Measurements from ENCODE around the gene OOSP3. TPM values are rescaled to one million over a fixed set of nuclear protein-coding genes. Genes with fewer than 3 reads are reported as not detected.
A peak's percentile ranks its signal among the peaks of the same experiment; 100 is the strongest.

Gene OOSP3
- polyA plus RNA-seq, 1 of the 3 experiments (the other 2 are of a cell fraction): not detected

DNA sequence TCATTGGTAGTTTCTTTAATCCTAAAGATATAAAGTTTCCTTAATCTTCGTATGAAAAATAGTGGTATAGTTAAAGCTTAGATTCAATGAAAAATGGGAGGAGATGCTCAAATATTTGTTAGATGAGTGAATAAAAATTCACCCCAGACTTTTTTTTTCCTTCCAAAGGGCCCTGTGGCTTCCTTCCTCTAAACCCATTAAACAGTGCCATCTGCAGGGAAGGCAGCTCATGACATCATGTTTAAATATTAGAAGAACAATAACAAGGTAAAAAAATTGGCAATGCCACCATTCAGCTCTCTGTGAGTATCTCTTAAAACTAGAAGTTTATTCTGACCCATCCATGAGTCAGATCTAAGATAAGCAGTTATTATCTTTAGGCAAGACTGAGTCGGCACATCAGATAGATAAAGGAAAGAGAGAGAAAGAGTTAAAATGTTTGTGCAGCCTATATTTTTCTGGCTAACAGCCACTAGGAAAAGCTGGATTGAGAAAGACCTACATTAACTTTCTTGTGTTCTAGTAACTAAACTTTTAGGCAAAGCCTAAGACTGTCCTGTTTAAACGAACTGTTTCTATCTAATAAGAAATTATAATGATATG is 40.5 kb downstream of the OOSP3 start:
- no peak overlapping the region; a peak in 1 of 4 replicates for H3K4me3 ChIP-seq (ENCODE audit: low read depth in 2 of 2, low read length in 1 of 2)
- no peaks in the 10 kb centered on the region for H3K36me3 ChIP-seq (replicated peaks in 1 of 2; ENCODE audit: control insufficient read depth in 1 of 2, insufficient read depth in 2 of 2, low read length in 1 of 2)
- no peak overlapping the region for H3K27ac ChIP-seq (ENCODE audit: low read depth in 2 of 2, low read length in 1 of 2)
- no peaks in the 10 kb centered on the region for H3K4me1 ChIP-seq (ENCODE audit: control insufficient read depth in 1 of 2, insufficient read depth in 2 of 2, low read depth in 1 of 2, low read length in 1 of 2)
- H3K4me2 ChIP-seq: no peak overlapping the region
- POLR2A ChIA-PET: no interaction called here
- DNase-seq: peak; percentile 29
- no peaks in the 10 kb centered on the region for H3K9me3 ChIP-seq
- no peaks in the 10 kb centered on the region for H4K20me1 ChIP-seq (ENCODE audit: insufficient read depth)
- peaks cover 4% of the 10 kb centered on the region for H3F3A ChIP-seq (replicated peaks; ENCODE audit: insufficient read depth)
- 9% methylated on average over 3 of the region's 3 CpGs for WGBS (ENCODE audit: low lambda C conversion rate)
- H3K79me2 ChIP-seq (ENCODE audit: insufficient read depth): no peaks in the 10 kb centered on the region
- no peaks in the 10 kb centered on the region for H3K27me3 ChIP-seq (ENCODE audit: insufficient read depth)
- no peaks in the 10 kb centered on the region for H3K9me2 ChIP-seq
- 0 out of 2 replicates have a peak overlapping the region, but pooled peaks have one; percentile 5 for H2AFZ ChIP-seq (ENCODE audit: low read depth)
- TF ChIP-seq, protein P1, sequence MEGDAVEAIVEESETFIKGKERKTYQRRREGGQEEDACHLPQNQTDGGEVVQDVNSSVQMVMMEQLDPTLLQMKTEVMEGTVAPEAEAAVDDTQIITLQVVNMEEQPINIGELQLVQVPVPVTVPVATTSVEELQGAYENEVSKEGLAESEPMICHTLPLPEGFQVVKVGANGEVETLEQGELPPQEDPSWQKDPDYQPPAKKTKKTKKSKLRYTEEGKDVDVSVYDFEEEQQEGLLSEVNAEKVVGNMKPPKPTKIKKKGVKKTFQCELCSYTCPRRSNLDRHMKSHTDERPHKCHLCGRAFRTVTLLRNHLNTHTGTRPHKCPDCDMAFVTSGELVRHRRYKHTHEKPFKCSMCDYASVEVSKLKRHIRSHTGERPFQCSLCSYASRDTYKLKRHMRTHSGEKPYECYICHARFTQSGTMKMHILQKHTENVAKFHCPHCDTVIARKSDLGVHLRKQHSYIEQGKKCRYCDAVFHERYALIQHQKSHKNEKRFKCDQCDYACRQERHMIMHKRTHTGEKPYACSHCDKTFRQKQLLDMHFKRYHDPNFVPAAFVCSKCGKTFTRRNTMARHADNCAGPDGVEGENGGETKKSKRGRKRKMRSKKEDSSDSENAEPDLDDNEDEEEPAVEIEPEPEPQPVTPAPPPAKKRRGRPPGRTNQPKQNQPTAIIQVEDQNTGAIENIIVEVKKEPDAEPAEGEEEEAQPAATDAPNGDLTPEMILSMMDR (IDR thresholded peaks at IDR 0.05): peak; percentile 71
- TF ChIP-seq TEAD4 (IDR thresholded peaks at IDR 0.05; ENCODE audit: borderline replicate concordance, insufficient read depth) (no peak), NFIC (IDR thresholded peaks at IDR 0.05; ENCODE audit: borderline replicate concordance) (no peak), NRF1 (IDR thresholded peaks at IDR 0.05; ENCODE audit: low read depth, low read length) (no peak), SIN3A (IDR thresholded peaks at IDR 0.05; ENCODE audit: borderline replicate concordance, low read depth, low read length) (no peak), RCOR1 (IDR thresholded peaks at IDR 0.05; ENCODE audit: low read length) (no peak), RAD21 (IDR thresholded peaks at IDR 0.05; ENCODE audit: low read length) (peak; percentile 67), SMC3 (IDR thresholded peaks at IDR 0.05; ENCODE audit: low read depth, low read length) (peak; percentile 50)
- TF ChIP-seq, protein P2, sequence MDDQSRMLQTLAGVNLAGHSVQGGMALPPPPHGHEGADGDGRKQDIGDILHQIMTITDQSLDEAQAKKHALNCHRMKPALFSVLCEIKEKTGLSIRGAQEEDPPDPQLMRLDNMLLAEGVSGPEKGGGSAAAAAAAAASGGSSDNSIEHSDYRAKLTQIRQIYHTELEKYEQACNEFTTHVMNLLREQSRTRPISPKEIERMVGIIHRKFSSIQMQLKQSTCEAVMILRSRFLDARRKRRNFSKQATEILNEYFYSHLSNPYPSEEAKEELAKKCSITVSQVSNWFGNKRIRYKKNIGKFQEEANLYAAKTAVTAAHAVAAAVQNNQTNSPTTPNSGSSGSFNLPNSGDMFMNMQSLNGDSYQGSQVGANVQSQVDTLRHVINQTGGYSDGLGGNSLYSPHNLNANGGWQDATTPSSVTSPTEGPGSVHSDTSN (IDR thresholded peaks at IDR 0.05): no peak
- TF ChIP-seq, protein P3, sequence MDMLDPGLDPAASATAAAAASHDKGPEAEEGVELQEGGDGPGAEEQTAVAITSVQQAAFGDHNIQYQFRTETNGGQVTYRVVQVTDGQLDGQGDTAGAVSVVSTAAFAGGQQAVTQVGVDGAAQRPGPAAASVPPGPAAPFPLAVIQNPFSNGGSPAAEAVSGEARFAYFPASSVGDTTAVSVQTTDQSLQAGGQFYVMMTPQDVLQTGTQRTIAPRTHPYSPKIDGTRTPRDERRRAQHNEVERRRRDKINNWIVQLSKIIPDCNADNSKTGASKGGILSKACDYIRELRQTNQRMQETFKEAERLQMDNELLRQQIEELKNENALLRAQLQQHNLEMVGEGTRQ (IDR thresholded peaks at IDR 0.05; ENCODE audit: borderline replicate concordance, low read depth, low read length): no peak
- TF ChIP-seq, protein P4, sequence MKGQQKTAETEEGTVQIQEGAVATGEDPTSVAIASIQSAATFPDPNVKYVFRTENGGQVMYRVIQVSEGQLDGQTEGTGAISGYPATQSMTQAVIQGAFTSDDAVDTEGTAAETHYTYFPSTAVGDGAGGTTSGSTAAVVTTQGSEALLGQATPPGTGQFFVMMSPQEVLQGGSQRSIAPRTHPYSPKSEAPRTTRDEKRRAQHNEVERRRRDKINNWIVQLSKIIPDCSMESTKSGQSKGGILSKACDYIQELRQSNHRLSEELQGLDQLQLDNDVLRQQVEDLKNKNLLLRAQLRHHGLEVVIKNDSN (IDR thresholded peaks at IDR 0.05; ENCODE audit: borderline replicate concordance, low read depth): no peak
- CTCF ChIA-PET: interaction anchor here (0.6 to 2.1 kb wide), 11 partner anchors 10 to 291 kb away, joined by 3 to 11 read pairs (median 4); no protein-coding TSS in a partner anchor
- no peak overlapping the region for H3K9ac ChIP-seq

DNA sequence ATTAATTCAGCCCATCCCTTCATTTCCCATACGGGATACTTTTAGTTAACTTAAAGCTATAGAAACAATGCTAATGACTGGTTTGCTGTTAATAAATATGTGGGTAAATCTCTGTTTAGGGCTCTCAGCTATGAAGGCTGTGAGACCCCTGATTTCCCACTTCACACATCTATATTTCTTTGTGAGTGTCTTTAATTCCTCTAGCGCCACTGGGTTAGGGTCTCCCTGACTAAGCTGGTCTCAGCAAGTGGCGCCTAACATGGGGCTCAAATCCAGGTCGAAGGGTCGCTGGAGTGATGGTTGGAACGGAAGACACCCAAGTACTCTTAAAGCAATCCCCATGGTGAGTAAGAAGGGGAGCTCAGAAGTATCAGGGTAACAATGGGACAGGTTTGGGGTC is 45.2 kb downstream of the OOSP3 start:
- H3K36me3 ChIP-seq (replicated peaks in 1 of 2; ENCODE audit: control insufficient read depth in 1 of 2, insufficient read depth in 2 of 2, low read length in 1 of 2): no peaks in the 10 kb centered on the region
- H3K9ac ChIP-seq: no peak overlapping the region
- 47% methylated on average over 6 of the region's 6 CpGs for WGBS (ENCODE audit: low lambda C conversion rate)
- H3F3A ChIP-seq (replicated peaks; ENCODE audit: insufficient read depth): peaks cover 2% of the 10 kb centered on the region
- POLR2A ChIA-PET: no interaction called here
- CTCF ChIA-PET: no interaction called here
- H3K4me1 ChIP-seq (ENCODE audit: control insufficient read depth in 1 of 2, insufficient read depth in 2 of 2, low read depth in 1 of 2, low read length in 1 of 2): no peaks in the 10 kb centered on the region
- H2AFZ ChIP-seq (ENCODE audit: low read depth): no peak overlapping the region
- H3K27me3 ChIP-seq (ENCODE audit: insufficient read depth): no peaks in the 10 kb centered on the region
- DNase-seq: no peak
- H3K79me2 ChIP-seq (ENCODE audit: insufficient read depth): no peaks in the 10 kb centered on the region
- no peaks in the 10 kb centered on the region for H3K9me3 ChIP-seq
- no peak overlapping the region for H3K4me3 ChIP-seq (ENCODE audit: low read depth in 2 of 2, low read length in 1 of 2)
- H3K9me2 ChIP-seq: no peaks in the 10 kb centered on the region
- no peak overlapping the region for H3K4me2 ChIP-seq
- no peaks in the 10 kb centered on the region for H4K20me1 ChIP-seq (ENCODE audit: insufficient read depth)
- no peak overlapping the region for H3K27ac ChIP-seq (ENCODE audit: low read depth in 2 of 2, low read length in 1 of 2)
- TF ChIP-seq MXI1 (IDR thresholded peaks at IDR 0.05; ENCODE audit: low read depth, low read length) (no peak), FOXM1 (IDR thresholded peaks at IDR 0.05; ENCODE audit: low read depth) (no peak), RCOR1 (IDR thresholded peaks at IDR 0.05; ENCODE audit: low read length) (no peak), FOSL2 (IDR thresholded peaks at IDR 0.05; ENCODE audit: borderline replicate concordance, low read depth) (no peak), CHD2 (IDR thresholded peaks at IDR 0.05; ENCODE audit: low read length, partially characterized antibody) (no peak), TEAD4 (IDR thresholded peaks at IDR 0.05; ENCODE audit: borderline replicate concordance, insufficient read depth) (no peak), MEF2A (IDR thresholded peaks at IDR 0.05; ENCODE audit: borderline replicate concordance, low read depth) (no peak), POLR2AphosphoS5 (IDR thresholded peaks at IDR 0.05; ENCODE audit: low read depth, low read length) (no peak), GABPA (IDR thresholded peaks at IDR 0.05; ENCODE audit: low read depth) (no peak)
- TF ChIP-seq, protein P5, sequence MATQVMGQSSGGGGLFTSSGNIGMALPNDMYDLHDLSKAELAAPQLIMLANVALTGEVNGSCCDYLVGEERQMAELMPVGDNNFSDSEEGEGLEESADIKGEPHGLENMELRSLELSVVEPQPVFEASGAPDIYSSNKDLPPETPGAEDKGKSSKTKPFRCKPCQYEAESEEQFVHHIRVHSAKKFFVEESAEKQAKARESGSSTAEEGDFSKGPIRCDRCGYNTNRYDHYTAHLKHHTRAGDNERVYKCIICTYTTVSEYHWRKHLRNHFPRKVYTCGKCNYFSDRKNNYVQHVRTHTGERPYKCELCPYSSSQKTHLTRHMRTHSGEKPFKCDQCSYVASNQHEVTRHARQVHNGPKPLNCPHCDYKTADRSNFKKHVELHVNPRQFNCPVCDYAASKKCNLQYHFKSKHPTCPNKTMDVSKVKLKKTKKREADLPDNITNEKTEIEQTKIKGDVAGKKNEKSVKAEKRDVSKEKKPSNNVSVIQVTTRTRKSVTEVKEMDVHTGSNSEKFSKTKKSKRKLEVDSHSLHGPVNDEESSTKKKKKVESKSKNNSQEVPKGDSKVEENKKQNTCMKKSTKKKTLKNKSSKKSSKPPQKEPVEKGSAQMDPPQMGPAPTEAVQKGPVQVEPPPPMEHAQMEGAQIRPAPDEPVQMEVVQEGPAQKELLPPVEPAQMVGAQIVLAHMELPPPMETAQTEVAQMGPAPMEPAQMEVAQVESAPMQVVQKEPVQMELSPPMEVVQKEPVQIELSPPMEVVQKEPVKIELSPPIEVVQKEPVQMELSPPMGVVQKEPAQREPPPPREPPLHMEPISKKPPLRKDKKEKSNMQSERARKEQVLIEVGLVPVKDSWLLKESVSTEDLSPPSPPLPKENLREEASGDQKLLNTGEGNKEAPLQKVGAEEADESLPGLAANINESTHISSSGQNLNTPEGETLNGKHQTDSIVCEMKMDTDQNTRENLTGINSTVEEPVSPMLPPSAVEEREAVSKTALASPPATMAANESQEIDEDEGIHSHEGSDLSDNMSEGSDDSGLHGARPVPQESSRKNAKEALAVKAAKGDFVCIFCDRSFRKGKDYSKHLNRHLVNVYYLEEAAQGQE (IDR thresholded peaks at IDR 0.05; ENCODE audit: low read depth, low read length): no peak
